ENCODE measurements around the gene SMARCD3.

SMARCD3 gene

DNA sequence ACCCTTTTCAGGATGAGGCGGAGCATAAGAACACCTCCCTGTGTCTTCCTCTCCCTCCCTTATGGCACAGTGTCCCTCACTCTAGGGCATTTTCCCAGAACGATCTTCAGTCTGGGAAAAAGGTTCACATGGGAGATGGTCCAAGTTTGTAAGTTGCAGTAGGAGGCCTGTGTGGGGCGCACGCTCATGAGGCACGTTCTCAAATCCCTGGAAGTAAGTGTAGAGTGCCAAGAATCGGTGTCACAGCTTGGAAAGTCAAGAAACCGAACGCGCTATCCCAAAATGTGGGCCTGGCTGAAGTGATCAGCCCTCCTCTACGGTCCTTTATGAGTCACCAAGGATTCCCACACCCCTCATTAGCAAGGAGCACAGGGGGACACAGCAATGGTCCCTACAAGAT, 23.9 kb upstream of the SMARCD3 start:
- no peak for DNase-seq

DNA sequence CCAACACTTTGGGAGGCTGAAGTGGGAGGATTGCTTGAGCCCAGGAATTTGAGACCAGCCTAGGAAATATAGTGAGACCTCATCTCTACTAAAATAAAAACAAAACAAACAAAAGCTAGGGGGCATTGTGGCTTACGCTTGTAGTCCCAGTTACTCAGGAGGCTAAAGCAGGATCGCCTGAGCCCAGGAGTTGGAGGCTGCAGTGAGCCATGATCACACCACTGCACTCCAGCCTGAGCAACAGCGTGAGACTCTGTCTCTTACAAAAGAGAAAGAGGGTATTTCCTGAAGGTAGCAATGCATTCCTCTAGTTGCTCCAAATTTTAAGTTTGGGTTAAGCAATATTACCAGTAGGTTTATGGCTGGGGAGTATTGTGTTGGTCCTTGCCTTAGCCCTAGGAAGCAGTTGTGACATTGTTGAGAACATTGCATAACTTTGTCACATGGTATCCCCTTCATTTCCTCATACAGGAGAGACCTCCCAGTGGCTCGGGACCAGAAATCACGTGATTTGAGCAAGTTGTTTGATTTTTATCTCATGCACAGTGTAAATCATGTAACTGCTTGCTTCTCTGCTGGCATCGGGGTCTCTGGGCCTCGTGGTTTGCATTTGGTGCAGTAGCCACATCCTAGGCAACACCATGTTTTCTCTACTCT, 23.3 kb upstream of the SMARCD3 start:
- DNase-seq: no peak

DNA sequence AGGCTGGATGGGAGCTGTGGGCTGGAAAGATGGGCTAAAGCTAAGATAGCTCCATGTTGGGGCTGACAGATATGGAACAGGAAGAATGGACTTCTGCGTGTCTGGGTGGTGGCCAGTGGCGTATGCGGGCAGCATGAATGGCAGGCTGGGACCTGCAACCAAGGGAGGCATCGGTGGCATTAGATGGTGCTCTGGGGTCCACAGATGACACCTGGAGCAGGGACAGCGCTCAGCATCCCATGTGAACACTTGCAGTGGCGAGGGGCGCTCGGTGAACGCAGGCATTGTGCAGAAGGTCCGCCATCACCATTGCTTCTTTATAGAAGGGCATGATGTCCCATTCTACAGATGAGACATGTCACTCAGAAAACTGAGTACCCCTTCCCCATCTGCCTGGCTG, 21.0 kb upstream of the SMARCD3 start:
- DNase-seq: no peak

DNA sequence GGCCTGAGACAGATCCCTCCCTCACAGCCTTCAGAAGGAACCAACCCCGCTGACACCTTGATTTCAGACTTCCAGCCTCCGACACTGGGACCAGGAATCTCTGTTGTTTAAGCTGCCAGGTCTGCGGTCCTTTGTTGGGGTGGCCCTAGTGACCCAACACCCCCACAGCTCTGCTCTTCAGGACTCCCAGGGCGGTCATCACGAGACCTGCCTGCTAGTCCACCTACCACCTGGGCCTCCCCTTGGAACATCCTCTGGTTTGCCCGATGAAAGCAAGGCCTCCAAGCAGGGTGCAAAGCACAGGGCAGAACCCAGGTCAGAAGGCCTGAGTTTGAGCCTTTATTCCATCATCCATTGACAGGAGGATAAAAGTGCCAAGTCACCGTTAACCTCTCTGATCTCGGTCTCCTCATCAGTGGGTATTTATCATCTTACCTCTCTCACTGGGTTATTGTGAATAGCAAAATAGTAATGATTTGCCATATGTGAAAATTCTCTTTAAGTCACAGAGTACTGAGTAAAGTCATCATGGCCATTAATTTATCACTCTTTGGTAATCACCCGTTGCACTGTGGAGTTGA, 16.9 kb upstream of the SMARCD3 start:
- no peak for DNase-seq

DNA sequence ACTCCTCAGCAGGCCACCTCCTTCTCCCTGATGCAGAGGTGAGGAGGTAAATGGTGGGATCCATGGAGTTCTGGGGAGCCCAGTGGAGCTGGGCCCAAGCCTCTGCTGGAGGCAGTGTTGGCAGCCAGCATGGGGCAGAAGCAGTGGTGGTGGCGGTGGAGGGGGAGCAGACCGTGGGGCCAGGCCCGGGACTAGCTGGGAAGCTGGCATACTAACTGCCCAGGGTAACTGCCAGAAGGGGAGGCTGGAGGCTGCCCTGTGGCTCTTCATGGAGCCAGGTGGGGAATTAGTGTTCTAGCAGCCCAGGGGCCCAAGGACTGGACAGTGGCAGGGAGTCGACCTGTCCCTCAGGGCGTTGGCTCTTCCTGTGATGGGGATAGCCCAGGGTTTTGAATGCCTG, 16.1 kb upstream of the SMARCD3 start:
- no peak for DNase-seq

DNA sequence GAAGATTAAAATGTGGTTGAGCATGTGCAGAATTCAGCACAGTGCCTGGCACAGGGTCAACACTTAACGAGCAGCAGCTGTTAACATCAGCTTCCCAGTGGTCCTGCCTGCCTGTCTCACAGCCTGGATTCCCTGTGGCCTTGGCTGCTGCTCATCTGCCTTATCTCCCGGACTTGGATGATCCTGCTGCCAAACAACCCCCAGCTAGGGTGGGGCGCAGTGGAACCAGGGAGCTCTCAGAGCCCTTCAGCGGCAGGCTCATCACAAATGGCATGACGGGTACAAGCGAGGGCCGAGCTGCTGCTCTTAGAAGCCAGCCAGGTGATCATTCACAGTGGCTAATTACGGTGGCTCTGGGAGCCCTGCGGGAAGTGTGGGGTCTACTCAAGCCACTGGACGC, 13.0 kb upstream of the SMARCD3 start:
- DNase-seq: no peak

DNA sequence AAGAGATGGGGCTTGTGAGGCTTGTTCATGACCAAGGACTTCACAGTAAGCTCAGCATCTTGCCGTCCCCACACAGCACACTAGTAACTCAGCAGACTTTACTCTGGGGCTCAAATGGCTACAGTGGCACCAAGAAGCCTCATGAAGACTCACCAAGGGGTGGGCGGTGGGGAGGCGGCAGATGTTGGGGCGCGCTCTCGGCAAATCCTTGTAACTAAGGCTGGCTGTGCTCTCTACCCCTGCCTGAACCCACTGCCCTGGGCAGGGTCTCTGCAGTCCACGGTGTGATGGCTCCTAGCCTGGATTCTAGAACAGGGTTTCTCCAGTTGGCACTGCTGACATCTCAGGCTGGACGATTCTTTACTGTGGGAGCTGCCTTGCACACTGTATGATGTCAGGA, 12.4 kb upstream of the SMARCD3 start:
- DNase-seq: no peak

DNA sequence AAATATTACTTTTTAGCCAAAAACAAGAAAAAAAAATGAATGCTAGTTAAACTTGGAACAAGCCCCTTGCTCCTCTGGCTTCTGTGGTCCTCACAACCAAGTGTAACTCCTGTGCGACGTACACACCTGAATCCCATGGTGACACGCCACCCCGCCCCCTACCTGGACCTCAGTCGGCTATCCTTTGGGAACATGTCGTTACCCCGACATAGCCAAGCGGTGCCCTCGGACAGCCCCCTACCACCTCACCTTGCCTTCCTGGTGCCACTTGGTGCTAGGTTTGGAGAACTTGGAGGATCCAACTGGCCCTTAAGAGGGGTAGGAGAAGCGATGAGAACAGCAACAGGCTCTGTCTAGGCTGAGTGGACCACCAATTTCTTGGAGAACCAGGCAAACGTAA, 12.0 kb upstream of the SMARCD3 start:
- DNase-seq: no peak

DNA sequence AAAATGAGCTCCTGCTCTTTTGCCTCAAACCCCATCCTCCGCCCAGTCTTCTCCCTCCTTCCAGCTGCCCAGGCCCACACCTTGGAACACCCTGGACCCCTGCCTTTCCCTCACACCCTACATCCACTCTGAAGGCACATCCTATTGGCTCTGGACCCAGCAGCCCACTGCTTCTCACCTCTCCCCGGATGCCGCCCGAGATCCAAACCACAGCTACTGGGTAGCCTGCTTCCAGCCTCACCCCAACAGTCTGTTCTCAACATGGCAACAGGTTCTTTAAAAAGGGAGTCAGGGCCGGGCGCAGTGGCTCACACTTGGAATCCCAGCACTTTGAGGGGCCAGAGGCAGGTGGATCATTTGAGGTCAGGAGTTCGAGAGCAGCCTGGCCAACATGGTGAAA, 9.5 kb upstream of the SMARCD3 start:
- DNase-seq: no peak

DNA sequence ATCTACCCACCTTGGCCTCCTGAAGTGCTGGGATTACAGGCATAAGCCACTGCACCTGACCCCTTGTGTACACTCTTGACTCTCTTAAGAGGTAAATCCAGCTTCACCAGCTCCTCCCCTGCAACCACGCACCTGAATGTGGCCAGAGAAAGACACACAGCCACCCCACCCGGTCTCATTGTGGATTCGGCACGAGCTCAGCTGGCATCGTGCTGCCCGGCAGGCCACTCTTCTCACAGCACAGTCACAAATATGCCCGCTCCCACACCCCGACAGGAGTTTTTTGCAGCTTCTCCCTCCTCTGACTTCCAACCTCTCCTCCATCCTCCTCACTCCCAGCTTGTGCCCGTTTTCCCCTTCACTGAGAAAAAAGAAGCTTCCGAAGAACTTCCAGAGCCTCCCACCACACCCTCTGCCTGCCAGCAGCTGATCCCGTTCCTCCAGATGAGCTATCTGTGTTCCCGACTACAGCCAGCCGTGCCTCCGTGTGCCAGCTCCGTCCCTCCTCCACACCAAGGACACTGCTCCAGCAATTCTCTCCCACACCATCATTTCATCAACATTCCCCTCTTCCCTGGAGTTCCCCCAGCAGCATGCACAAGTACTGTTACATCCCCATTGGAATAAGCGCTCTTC, 8.0 kb upstream of the SMARCD3 start:
- DNase-seq: no peak

DNA sequence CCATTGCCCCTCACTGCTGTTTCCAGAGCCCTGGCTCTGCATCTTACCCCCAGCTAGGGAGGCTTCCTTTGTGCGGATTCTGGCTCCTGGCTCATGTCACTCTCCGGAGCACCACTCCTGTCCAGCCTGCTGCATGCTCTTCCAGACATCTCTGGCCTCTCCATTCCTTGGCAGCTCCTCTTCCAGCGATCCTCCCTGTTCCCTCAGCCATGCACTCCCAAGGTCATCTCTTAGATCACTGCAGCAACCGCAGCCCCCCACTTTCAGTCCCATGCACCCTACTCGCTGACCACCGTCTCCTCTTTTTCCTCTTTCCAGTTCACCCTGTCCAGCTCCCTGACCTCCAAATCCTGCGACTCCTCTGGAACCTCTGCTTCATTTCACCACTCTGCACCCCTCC, 6.9 kb upstream of the SMARCD3 start:
- DNase-seq: no peak

DNA sequence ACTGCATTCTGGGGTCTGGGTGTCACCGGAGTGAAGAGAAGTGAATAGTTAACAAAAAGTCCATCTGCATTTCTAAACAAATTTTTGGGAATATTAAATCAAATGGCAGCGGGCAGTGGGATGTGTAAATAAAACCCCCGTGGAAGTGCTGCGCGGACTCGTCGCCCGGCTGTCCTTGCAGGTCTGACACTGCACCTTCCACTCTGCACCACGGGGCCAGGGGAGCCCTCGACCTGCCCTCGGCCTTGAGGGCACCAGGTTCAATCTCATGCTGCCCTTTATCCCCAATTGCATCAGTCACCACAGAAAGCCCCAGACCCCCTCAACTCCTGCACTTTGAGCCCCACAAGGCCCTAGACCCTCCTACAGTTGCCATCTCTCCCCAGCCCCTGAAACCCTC, 6.4 kb upstream of the SMARCD3 start:
- DNase-seq: no peak

DNA sequence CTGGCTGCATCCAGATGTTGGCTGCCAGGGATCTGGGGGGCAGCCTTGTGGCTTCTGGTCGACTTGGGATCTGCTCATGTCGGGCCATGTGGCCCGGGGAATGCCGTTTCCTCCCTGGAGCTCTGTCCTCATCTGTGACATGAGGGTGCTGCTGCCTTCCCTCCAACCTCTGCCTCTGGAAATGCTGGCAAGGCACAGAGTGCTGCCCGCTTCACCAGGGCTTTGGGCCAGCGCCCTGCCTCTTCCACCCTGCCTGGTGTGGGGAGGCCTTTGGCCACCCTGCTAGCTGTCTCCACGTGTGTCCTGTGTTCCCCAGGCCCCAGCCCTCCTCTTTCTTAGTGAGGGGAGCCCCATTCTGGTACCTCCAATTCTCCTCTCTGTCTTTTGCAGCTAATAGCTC, 5.8 kb upstream of the SMARCD3 start:
- DNase-seq: no peak

DNA sequence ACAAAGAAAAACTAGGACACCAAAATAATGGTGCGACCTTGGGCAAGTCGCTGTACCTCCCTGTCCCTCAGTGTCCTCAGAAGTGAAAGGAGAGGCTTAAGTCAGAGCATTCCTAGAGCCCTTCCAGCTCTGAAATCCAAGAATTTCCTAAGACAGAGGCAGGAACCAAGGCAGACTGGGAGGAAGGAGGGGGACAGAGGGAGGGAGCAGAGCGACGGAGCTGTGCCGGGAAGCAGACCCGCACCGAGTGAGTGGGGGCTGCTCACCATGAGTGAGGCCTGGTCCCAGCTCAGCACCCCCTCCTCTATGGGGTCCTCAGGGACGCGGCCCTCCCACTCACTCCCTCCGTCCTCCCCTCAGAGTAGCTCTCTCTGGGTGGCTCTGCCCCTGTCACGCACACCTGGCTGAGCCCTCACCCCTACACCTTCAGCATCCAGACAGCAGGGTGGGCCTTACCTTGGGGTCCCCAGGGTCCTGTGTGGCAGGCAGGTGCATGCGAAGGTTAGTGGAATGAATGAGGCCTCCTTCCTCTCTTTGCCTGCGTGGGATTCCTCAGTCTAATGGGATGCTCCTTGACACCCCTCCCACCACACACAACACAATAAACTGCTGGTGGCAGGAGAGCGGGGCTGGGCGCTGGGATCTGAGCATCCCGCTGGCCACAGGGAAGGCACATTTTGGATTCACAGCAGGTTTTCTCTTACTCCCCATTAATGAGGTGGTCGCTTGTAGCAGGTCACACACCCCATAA, 4.6 kb upstream of the SMARCD3 start:
- no peak for DNase-seq

DNA sequence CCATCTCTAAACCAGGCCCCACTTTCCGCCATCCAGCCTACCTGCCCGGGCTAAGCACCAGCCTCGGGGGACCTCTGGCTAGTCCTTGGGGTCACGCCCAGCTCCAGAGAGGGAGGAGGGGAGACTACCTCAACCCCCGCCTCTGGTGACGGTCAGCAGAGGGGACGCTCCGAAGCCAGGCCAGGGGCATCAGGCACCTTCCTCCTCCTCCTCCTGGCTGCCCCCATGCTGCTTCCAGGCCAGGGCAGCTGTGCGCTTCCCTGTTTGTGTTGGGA, 4.0 kb upstream of the SMARCD3 start:
- DNase-seq: no peak

DNA sequence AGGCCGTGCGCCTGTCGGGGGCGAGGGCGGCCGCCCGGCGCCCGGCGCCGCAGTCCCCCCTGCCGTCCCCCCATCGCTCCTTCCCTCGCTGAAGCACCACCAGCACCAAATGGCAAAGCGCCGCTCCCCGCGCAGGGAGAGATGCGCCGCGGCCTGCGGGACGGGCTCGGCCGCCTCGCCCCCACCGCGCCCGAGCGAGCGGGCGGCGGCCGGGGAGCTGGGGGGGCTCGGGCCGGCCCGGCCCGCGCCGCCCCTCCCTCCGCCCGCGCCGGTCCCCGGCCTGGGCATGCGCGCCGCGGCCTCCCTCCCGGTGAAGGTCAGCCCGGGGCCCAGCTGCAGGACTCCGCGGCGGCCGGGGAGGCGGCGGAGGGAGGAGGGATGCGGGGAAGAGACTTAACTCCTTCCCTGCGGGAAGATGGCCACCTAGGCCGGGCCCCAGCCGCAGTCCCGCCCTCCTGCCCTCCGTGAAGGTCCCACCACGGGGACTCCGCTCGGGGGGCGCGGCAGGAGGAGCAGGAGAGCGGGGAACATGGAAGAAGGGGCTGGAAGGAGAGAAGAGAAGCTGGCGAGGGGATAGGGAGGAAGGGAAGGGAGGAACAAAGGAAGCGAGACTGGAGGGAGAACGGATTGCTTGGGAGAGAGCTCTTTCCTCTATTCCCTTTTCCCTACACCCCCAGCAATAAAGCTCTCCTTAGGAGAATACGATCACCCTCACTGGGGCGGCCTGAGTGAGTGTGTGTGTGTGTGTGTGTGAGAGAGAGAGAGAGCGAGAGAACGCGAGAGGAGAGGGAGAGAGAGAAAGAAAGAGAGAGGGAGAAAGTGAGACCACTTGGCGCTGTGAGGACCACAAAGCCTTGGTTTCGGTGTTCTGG, 3.4 kb upstream of the SMARCD3 start:
- DNase-seq: no peak

DNA sequence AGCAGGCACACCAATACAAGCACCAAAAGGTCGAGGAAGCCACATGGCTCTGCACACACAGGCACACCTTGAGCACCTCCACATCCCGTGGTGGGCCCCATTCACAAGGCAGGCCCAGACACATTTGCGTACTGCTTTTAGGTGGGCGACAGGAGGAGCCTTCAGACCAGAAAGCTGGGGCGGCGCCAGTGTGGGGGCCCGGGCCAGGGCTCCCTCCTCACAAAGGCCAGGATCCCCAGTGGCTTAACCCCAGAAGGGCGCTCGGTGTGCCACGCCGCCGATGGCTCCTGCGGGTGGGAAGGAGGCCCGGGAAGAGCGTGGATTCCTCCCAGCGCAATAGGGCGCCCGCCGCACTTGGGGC, 2.8 kb upstream of the SMARCD3 start:
- DNase-seq: peak; percentile 57

DNA sequence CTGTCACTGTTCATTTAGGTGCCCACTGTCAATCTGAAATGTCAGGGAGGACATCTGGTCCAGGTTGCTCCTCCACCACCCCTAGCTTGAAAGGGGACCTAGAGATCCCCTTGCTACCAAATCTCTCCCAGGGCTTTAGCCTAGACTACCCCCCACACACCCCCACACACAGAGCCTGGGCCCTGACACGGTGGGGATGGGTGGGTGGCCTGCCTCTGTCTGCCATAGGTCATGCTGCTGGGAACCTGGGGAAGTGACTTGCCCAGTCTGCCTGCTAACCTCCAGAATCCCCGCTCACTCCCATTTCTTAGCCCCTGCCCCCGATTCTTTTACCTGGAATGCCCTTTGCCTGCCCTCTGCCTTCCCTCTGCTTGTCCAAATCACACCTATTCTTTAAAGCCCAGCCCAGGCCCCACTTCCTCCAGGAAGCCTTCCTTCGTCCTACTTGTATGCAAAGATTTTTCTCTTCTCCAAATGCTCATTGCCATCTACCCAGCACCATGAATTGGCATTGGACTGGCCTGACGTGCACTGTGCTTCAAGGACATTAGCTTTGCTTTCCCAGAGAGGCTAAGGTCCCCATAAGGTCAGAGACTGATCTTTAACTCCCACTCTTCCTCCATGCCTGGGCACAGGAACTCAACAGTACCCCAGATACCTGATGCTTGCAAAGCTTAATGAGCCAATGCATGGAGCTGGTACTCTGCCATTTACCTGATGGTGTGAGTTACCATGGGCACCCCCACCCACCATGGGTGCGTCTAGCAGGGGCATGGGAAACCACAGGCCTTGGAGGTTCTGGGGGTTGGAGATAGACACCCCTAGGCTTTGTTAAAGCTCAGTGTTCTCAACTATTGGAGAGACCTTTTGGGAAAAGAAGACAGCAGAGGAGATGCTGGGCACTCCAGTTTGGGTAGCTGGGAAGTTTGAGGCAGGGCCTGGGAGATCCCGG, 2.0 kb upstream of the SMARCD3 start:
- no peak for DNase-seq

DNA sequence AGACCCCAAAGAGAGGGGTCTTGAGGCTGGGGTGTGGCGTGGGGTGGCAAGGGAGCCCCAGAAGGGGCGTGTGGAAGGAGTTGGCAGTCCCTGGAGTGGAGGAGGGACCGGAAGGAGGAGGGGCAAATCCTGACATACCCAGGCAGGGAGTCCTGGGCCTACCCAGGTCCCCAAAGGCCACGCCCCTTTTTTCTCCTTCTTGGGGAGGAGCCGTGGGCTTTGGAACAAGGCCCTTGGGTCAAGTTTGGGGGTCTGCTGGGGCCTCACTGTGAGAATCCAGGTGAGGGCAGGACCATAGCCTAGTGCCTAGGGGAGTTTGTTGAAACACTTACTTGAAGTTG, 1.2 kb upstream of the SMARCD3 start:
- DNase-seq: no peak

DNA sequence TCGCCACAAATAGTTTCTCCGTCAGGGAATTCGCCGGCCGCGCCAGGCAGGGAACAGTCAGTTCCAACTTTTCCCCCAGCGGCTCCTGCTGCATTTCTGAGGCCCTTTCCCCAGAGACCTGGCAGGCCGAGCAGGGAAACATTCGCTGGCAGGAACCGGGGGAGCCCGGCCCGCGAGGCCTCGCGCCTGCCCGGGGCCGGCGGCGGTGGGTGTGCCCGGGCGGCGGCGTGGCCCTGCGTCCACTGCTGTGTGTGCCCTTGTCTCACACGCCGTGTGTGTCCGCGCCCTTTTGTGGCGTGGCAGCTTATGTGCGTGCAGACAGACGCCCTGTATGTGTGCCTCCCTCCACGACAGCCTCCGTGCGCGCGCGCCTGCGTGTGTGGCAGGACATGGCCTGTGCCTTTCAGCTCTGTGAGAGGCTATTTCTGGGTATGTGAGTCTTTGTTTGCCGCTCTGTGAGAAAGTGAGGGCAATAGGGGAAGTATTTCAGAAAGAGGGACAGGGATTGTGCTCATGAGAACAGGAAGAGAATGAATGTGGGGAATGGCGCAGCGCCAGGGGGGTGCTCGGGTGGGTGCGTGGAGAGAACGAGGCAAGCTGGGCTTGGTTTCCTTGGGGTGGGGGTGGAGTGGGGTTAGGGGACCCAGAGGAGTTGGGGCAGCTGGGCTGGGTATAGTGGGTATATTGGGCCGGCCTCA, 689 bp upstream of the SMARCD3 start:
- no peak for DNase-seq

DNA sequence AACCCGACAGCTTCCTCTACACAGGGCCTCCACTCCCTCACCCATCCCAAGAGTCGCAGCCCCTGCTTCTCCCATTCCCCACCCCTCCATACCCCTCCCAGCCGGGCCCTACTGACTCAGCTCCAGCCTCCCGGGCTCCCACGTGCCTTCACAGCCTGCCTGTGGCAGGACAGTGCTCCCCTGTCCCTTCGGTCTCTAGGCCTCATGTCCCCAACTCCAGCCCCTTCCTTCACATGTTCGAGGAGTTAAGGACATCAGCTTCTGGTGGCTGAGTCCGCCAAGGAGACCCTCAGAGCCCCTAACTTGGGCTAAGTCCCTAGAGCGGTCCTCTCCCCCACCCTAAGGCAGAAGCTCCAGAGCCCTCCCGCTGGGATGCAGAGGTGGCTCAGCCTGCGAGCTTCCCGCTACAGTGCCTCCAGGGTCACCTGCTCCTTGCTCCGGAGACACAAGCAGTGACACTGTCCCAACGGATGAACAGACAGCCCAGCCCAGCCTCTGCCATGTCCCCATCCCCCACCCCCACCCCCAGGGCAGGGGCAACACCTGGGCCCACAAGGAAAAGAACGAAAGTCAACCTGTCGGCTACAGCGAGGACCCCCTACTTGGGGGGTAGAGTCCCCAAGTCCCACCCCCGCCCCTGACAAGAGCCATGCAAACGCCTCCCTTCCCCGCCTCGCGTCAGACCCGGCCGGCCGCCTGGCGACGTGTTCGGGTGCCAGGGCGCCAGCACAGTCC, 716 bp downstream of the SMARCD3 start:
- no peak for DNase-seq

Measured in activated T-cell treated with anti-CD3 and anti-CD28 coated beads, Interleukin-2, amount 50 U/mL, for 1 hour (primary cell).